ENCODE data around the gene EYA2.

DNA sequence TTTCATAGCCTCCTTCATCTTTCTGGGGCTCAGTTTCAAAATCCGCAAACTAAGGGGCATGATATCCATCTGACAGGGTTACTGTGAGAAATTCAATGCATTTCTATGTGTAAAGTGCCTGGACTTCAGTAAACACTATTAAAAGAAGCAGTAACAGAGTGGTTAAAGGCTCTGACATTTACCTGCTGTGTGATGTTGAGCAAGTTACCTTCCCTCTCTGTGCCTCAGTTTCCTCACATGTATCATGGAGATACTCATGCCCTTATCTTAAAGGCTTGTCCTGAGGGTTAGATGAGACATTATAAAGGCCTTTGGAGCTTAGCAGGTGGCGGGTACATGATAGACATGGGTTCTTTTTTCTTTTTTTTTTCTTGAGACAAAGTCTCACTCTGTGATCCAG, 46.8 kb downstream of the EYA2 start:
- TF ChIP-seq, protein P1, sequence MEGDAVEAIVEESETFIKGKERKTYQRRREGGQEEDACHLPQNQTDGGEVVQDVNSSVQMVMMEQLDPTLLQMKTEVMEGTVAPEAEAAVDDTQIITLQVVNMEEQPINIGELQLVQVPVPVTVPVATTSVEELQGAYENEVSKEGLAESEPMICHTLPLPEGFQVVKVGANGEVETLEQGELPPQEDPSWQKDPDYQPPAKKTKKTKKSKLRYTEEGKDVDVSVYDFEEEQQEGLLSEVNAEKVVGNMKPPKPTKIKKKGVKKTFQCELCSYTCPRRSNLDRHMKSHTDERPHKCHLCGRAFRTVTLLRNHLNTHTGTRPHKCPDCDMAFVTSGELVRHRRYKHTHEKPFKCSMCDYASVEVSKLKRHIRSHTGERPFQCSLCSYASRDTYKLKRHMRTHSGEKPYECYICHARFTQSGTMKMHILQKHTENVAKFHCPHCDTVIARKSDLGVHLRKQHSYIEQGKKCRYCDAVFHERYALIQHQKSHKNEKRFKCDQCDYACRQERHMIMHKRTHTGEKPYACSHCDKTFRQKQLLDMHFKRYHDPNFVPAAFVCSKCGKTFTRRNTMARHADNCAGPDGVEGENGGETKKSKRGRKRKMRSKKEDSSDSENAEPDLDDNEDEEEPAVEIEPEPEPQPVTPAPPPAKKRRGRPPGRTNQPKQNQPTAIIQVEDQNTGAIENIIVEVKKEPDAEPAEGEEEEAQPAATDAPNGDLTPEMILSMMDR (IDR thresholded peaks at IDR 0.05; ENCODE audit: low read depth, low read length) = no peak
- TF ChIP-seq POLR2A (IDR thresholded peaks at IDR 0.05; ENCODE audit: extremely low read depth, insufficient read length) = no peak
- TF ChIP-seq MYC (IDR thresholded peaks at IDR 0.05; ENCODE audit: low read depth, low read length) = no peak
- TF ChIP-seq, protein P2, sequence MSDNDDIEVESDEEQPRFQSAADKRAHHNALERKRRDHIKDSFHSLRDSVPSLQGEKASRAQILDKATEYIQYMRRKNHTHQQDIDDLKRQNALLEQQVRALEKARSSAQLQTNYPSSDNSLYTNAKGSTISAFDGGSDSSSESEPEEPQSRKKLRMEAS (IDR thresholded peaks at IDR 0.05; ENCODE audit: low read depth, low read length) = no peak

Data from NB4 (cell line).